CD14-positive monocyte (primary cell): ENCODE data around the gene GPLD1. TPM values are rescaled to one million over a fixed set of nuclear protein-coding genes. Genes with fewer than 3 reads are reported as not detected.

Experiments used
- DNase-seq, 3 donors: peaks; one replicate each; pipeline ENCODE4 v3.0.0-alpha.2; 2011 to 2022
- H2AFZ ChIP-seq: 2 replicates; pipeline ENCODE4 v1.6.0; 2012; ENCODE audit warnings: mild to moderate bottlenecking, low read depth, low read length, inconsistent platforms; ENCODE audit not compliant: insufficient read depth, poor library complexity, severe bottlenecking
- H3K27ac ChIP-seq, 2 donors: 1 replicate in 1 of 2; 2 replicates in 1 of 2; pipeline ENCODE4 v1.5.1; 2012 to 2013; ENCODE audit warnings: low read length in 2 of 2, control low read depth in 1 of 2, inconsistent platforms in 1 of 2, low read depth in 1 of 2, mild to moderate bottlenecking in 1 of 2
- H3K27me3 ChIP-seq, 2 donors: one replicate each; pipeline versions ENCODE4 v1.6.0 to v1.6.1; 2011 to 2013; ENCODE audit warnings: low read length in 2 of 2; ENCODE audit not compliant: control insufficient read depth in 2 of 2, insufficient read depth in 2 of 2
- H3K36me3 ChIP-seq, 2 donors: replicated peaks in 1 of 2; 1 replicate in 1 of 2; 2 replicates in 1 of 2; pipeline versions ENCODE4 v1.5.1 to v1.6.1; 2012 to 2013; ENCODE audit warnings: low read length in 2 of 2, control low read depth in 1 of 2, inconsistent platforms in 1 of 2, mild to moderate bottlenecking in 1 of 2; ENCODE audit not compliant: insufficient read depth in 2 of 2, control insufficient read depth in 1 of 2
- H3K4me1 ChIP-seq, 2 donors: 1 replicate in 1 of 2; 2 replicates in 1 of 2; pipeline versions ENCODE4 v1.5.1 to v1.6.1; 2012 to 2013; ENCODE audit warnings: low read length in 2 of 2, control low read depth in 1 of 2, inconsistent platforms in 1 of 2, mild to moderate bottlenecking in 1 of 2, moderate library complexity in 1 of 2; ENCODE audit not compliant: insufficient read depth in 2 of 2, control insufficient read depth in 1 of 2
- H3K4me2 ChIP-seq: replicated peaks from 2 replicates; pipeline ENCODE3; 2012; ENCODE audit warnings: low read length, moderate library complexity, mild to moderate bottlenecking; ENCODE audit not compliant: poor library complexity, severe bottlenecking; ENCODE audit errors: extremely low read depth
- H3K4me3 ChIP-seq, 3 experiments: fragments of 200-600 bp in 1 of 3; sonication (generic) in 1 of 3; replicated peaks in 1 of 3; 1 replicate in 2 of 3; 2 replicates in 1 of 3; pipeline ENCODE4 v1.5.1; 2011 to 2013; ENCODE audit warnings: low read length in 3 of 3, mild to moderate bottlenecking in 3 of 3, control low read depth in 2 of 3, low read depth in 2 of 3, inconsistent platforms in 1 of 3, moderate library complexity in 1 of 3
- H3K79me2 ChIP-seq: 2 replicates; pipeline ENCODE4 v1.6.0; 2012; ENCODE audit warnings: mild to moderate bottlenecking, control low read depth, inconsistent platforms, low read length, moderate library complexity; ENCODE audit not compliant: insufficient read depth
- H3K9ac ChIP-seq: 2 replicates; pipeline ENCODE4 v1.6.0; 2017; ENCODE audit warnings: low read length, mild to moderate bottlenecking; ENCODE audit not compliant: insufficient read depth, poor library complexity, severe bottlenecking
- H3K9me3 ChIP-seq, 2 donors: replicated peaks in 1 of 2; 1 replicate in 1 of 2; 2 replicates in 1 of 2; pipeline versions ENCODE4 v1.5.1 to v1.6.1; 2012 to 2013; ENCODE audit warnings: low read length in 2 of 2, control low read depth in 1 of 2; ENCODE audit not compliant: control insufficient read depth in 1 of 2, insufficient read depth in 1 of 2
- H4K20me1 ChIP-seq: 2 replicates; pipeline ENCODE4 v1.6.0; 2012; ENCODE audit warnings: mild to moderate bottlenecking, low read length, control low read depth, moderate library complexity; ENCODE audit not compliant: insufficient read depth
- H3K27ac Mint-ChIP-seq, 7 donors: one replicate each; pipeline ENCODE4 v1.8.0; 2020; ENCODE audit warnings: mild to moderate bottlenecking in 7 of 7, mixed read lengths in 7 of 7, moderate library complexity in 6 of 7, inconsistent platforms in 2 of 7
- H3K27me3 Mint-ChIP-seq, 3 donors: one replicate each; pipeline ENCODE4 v1.8.0; 2021 to 2022; ENCODE audit warnings: low read depth in 3 of 3, mild to moderate bottlenecking in 3 of 3, mixed read lengths in 3 of 3, moderate library complexity in 3 of 3, inconsistent platforms in 1 of 3
- H3K36me3 Mint-ChIP-seq, 2 donors: one replicate each; pipeline ENCODE4 v1.8.0; 2020; ENCODE audit warnings: mixed read lengths in 2 of 2, inconsistent platforms in 1 of 2, mild to moderate bottlenecking in 1 of 2
- H3K4me1 Mint-ChIP-seq: one replicate; pipeline ENCODE4 v1.8.0; 2020; ENCODE audit warnings: mild to moderate bottlenecking, mixed read lengths
- H3K4me3 Mint-ChIP-seq, 2 donors: one replicate each; pipeline ENCODE4 v1.8.0; 2020; ENCODE audit warnings: mild to moderate bottlenecking in 2 of 2, mixed read lengths in 2 of 2, moderate library complexity in 1 of 2
- H3K9me3 Mint-ChIP-seq, 7 donors: one replicate each; pipeline ENCODE4 v1.8.0; 2020 to 2022; ENCODE audit warnings: mixed read lengths in 7 of 7, mild to moderate bottlenecking in 6 of 7, moderate library complexity in 6 of 7, inconsistent platforms in 2 of 7
- CTCF ChIP-seq: fragments of 200-600 bp; IDR thresholded peaks from one replicate; pipeline ENCODE4 v1.8.0; 2022; ENCODE audit warnings: antibody characterized with exemption, mild to moderate bottlenecking
- WGBS: methylation state at CpG from one replicate; pipeline ENCODE4 v1.1.5; 2013; ENCODE audit warnings: missing lambda C conversion rate; ENCODE audit not compliant: insufficient coverage; 5-methylcytosine and 5-hydroxymethylcytosine counted together
- intact Hi-C, 2 donors: fragments of 100-400 bp; cut with micrococcal nuclease; formaldehyde crosslinking; loops; one replicate each; pipeline versions ENCODE4 v1.15.0 to v1.15.1; 2023
- polyA plus RNA-seq, 3 donors: library from polyadenylated mRNA; depleted of rRNA in 1 of 3; unstranded in 2 of 3; stranded (reverse) in 1 of 3; fragments of 300-500 nt in 2 of 3; fragments of >200 nt in 1 of 3; fragmentation: Illumina TruSeq in 2 of 3; gene quantifications; 1 replicate in 2 of 3; 2 replicates in 1 of 3; pipeline ENCODE4 v1.2.3, GENCODE V29; 2012 to 2021

Gene GPLD1
- polyA plus RNA-seq, 3 donors: not detected

- H2AFZ ChIP-seq: no peak overlapping the region
- Mint-ChIP-seq H3K4me1 (peaks cover 18% of the 10 kb centered on the region), H3K9me3 (peaks cover 0 to 3% (median 0%) of the 10 kb centered on the region in 7 donors), H3K36me3 (no peaks in the 10 kb centered on the region), H3K27ac (no peak overlapping the region), H3K4me3 (no peak overlapping the region), H3K27me3 (peaks cover 14 to 29% (median 27%) of the 10 kb centered on the region in 3 donors)
- no peak overlapping the region for H3K27ac ChIP-seq
- no peak overlapping the region for H3K4me3 ChIP-seq
- no peaks in the 10 kb centered on the region for H3K36me3 ChIP-seq
- H3K4me1 ChIP-seq: peaks cover 13 to 18% of the 10 kb centered on the region in 2 donors
- peaks cover 9 to 22% of the 10 kb centered on the region in 2 donors for H3K27me3 ChIP-seq
- 100% methylated on average over 2 of the region's 4 CpGs for WGBS
- intact Hi-C loops: no loop called here
- no peaks in the 10 kb centered on the region for H4K20me1 ChIP-seq
- no peak for TF ChIP-seq CTCF
- H3K4me2 ChIP-seq: no peak overlapping the region
- no peak overlapping the region for H3K9ac ChIP-seq
- H3K79me2 ChIP-seq: no peaks in the 10 kb centered on the region
- no peaks in the 10 kb centered on the region for H3K9me3 ChIP-seq
- DNase-seq: no peak
Observed at GRCh38 chr6:24490948-24491347, 1.6 kb upstream of the GPLD1 start.

- DNase-seq: no peak
- no CpG with 5 or more reads among the region's 2 CpGs for WGBS
- H3K27ac Mint-ChIP-seq: no peak overlapping the region
- H3K36me3 Mint-ChIP-seq: no peaks in the 10 kb centered on the region
- no peaks in the 10 kb centered on the region for H3K36me3 ChIP-seq
- no peak overlapping the region for H3K4me3 ChIP-seq
- peaks cover 15% of the 10 kb centered on the region for H3K4me1 Mint-ChIP-seq
- H3K9me3 Mint-ChIP-seq: peaks cover 0 to 3% (median 0%) of the 10 kb centered on the region in 7 donors
- no peak overlapping the region for H3K9ac ChIP-seq
- no peak overlapping the region for H3K4me2 ChIP-seq
- no peak overlapping the region for H2AFZ ChIP-seq
- no peak overlapping the region for H3K4me3 Mint-ChIP-seq
- H3K27me3 Mint-ChIP-seq: peaks cover 9 to 22% (median 19%) of the 10 kb centered on the region in 3 donors
- H3K79me2 ChIP-seq: no peaks in the 10 kb centered on the region
- H3K27me3 ChIP-seq: peaks cover 9 to 14% of the 10 kb centered on the region in 2 donors
- no peak overlapping the region for H3K27ac ChIP-seq
- peaks cover 6 to 9% of the 10 kb centered on the region in 2 donors for H3K4me1 ChIP-seq
- intact Hi-C loops: no loop called here
- H4K20me1 ChIP-seq: no peaks in the 10 kb centered on the region
- no peaks in the 10 kb centered on the region for H3K9me3 ChIP-seq
- TF ChIP-seq CTCF: no peak
Observed at GRCh38 chr6:24489881-24490280, 503 bp upstream of the GPLD1 start.
